ENCODE measurements around the gene KRTAP20-2. TPM values are rescaled to one million over a fixed set of nuclear protein-coding genes. Genes with fewer than 3 reads are reported as not detected.

KRTAP20-2 gene
- total and polyA plus RNA-seq, 8 donors = not detected

DNA sequence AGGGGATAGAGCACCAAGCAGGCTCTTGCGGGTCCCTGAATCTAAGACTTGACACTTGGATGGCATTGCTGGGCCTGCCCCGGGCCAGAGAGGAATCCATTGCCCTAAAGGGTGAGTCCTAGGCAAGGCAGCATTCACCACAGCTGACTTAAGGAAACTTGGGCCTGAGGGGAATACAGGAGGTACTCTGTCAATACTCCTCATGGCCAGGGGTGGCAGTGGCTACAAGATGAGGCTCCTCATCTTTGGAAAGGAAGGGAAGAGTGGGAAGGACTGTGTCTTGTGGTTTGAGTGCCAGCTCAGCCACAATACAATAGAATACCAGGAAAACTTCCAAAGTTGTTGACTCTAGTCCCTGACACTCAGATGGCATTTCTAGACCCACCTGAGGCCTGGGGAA, 29.0 kb upstream of the KRTAP20-2 start:
- no peak overlapping the region for H3K4me3 ChIP-seq
- DNase-seq (no peak), ATAC-seq (no peak)
- H3K9me3 ChIP-seq = peaks cover 0 to 6% of the 10 kb centered on the region in 2 donors
- intact Hi-C loops (cut with DNase I) = no loop called here
- no peak overlapping the region for H3K27ac ChIP-seq
- H3K4me1 ChIP-seq = no peaks in the 10 kb centered on the region
- no peaks in the 10 kb centered on the region for H3K27me3 ChIP-seq
- TF ChIP-seq CTCF (IDR thresholded peaks at IDR 0.05) = no peak
- no peaks in the 10 kb centered on the region for H3K36me3 ChIP-seq

GRCh38 chr21:30612132-30612531, 22.9 kb upstream of the KRTAP20-2 start:
- no peak for ATAC-seq
- H3K4me1 ChIP-seq = no peaks in the 10 kb centered on the region
- H3K27me3 ChIP-seq = no peaks in the 10 kb centered on the region
- no peak overlapping the region for H3K4me3 ChIP-seq
- intact Hi-C loops (cut with DNase I) = no loop called here
- H3K27ac ChIP-seq = no peak overlapping the region
- peaks cover 0 to 2% of the 10 kb centered on the region in 2 donors for H3K9me3 ChIP-seq
- no peak for DNase-seq
- no peak for TF ChIP-seq CTCF (IDR thresholded peaks at IDR 0.05)
- H3K36me3 ChIP-seq = no peaks in the 10 kb centered on the region

GRCh38 chr21:30613836-30614235, 21.2 kb upstream of the KRTAP20-2 start, which contains the start of gene KRTAP6-1:
Gene KRTAP6-1 (minus strand): TSS chr21:30613930. CDS start chr21:30613904, 26 bp downstream.
- H3K4me3 ChIP-seq = no peak within 1 kb of the TSS
- no peak within 1 kb of the TSS for H3K27ac ChIP-seq
- no peak for ATAC-seq
- no peak for TF ChIP-seq CTCF (IDR thresholded peaks at IDR 0.05)
- no peaks in the 10 kb centered on the region for H3K36me3 ChIP-seq
- no peak for DNase-seq
- intact Hi-C loops (cut with DNase I) = no loop called here
- H3K4me1 ChIP-seq = no peaks in the 10 kb centered on the region
- H3K9me3 ChIP-seq = peaks cover 0 to 2% of the 10 kb centered on the region in 2 donors
- no peaks in the 10 kb centered on the region for H3K27me3 ChIP-seq

DNA sequence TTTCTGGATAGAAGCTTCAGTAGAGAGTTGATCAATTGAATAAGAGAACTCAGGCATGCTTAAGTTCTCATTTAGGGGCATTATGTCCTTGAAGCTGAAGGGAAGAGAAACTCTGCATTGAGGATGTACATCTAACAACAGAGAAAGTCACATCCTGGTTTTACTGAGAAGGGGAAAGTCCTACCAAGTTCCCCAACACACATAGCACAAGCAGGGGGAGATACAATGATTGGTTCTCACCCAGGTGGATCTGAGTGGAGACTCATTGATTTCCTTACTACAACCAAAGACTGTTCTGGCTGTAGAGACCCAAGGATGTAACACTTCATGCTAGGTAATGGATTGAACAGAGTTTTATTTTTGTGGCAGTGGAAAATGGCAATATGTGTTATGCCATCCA, 19.8 kb upstream of the KRTAP20-2 start:
- H3K4me1 ChIP-seq = no peaks in the 10 kb centered on the region
- TF ChIP-seq CTCF (IDR thresholded peaks at IDR 0.05) = no peak
- DNase-seq (no peak), ATAC-seq (no peak)
- H3K4me3 ChIP-seq = no peak overlapping the region
- no peak overlapping the region for H3K27ac ChIP-seq
- H3K27me3 ChIP-seq = no peaks in the 10 kb centered on the region
- H3K9me3 ChIP-seq = peaks cover 0 to 2% of the 10 kb centered on the region in 2 donors
- no peaks in the 10 kb centered on the region for H3K36me3 ChIP-seq
- intact Hi-C loops (cut with DNase I) = no loop called here

DNA sequence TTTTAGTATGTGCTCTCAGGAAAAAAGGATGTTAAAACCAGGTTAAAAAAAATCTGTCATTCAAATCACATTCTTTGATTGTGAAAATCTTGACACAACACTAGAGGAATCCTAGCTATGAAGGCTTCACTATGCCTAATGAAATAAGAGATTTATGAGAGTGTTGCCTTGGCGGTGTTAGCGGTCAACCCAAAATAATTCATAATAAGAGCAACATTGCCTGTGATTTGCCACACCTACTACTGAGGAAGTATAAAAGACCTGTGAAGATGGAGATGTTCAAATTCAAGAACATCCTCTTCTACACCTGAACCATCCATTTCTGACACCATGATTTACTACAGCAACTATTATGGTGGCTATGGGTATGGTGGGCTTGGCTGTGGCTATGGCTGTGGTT, 18.9 kb upstream of the KRTAP20-2 start, which contains the start of gene KRTAP20-1:
Gene KRTAP20-1 (plus strand): TSS at position 301 of the 400 bp plus-strand sequence. CDS start 30 bp downstream, at position 331.
- no peak for ATAC-seq
- H3K27ac ChIP-seq = no peak within 1 kb of the TSS

More for the DNA sequence above, 18.9 kb upstream of the KRTAP20-2 start, which contains the start of gene KRTAP20-1:
- H3K36me3 ChIP-seq = no peaks in the 10 kb centered on the region
- intact Hi-C loops (cut with DNase I) = no loop called here
- H3K4me3 ChIP-seq = no peak within 1 kb of the TSS
- no peak for DNase-seq
- peaks cover 0 to 1% of the 10 kb centered on the region in 2 donors for H3K9me3 ChIP-seq
- no peaks in the 10 kb centered on the region for H3K27me3 ChIP-seq
- H3K4me1 ChIP-seq = no peaks in the 10 kb centered on the region
- no peak for TF ChIP-seq CTCF (IDR thresholded peaks at IDR 0.05)
